GM23338 (cell line): Measurements from ENCODE around the gene EDEM3. TPM values are rescaled to one million over a fixed set of nuclear protein-coding genes. Genes with fewer than 3 reads are reported as not detected.

Source experiments
- ATAC-seq: fragments of 200-7000 bp; cut with Tn5 transposase; 3 replicates; pipeline ENCODE4 v1.9.1; 2020
- DNase-seq: peaks from one replicate; pipeline ENCODE4 v3.0.0-alpha.2; 2015; ENCODE audit warnings: low spot score
- H2AFZ ChIP-seq: fragments of 200-600 bp; sonication (generic); 2 replicates; pipeline ENCODE4 v1.8.0; 2016; ENCODE audit warnings: antibody characterized with exemption, mild to moderate bottlenecking, moderate library complexity
- H3F3A ChIP-seq: fragments of 200-600 bp; sonication (generic); replicated peaks from 2 replicates; pipeline ENCODE4 v1.8.0; 2017; ENCODE audit warnings: antibody characterized with exemption, mixed run types, low read depth
- H3K27ac ChIP-seq: fragments of 200-600 bp; sonication (generic); 2 replicates; pipeline ENCODE4 v1.6.1; 2016; ENCODE audit warnings: low read depth
- H3K27me3 ChIP-seq: fragments of 200-600 bp; sonication (generic); 2 replicates; pipeline ENCODE4 v1.8.0; 2016; ENCODE audit warnings: mild to moderate bottlenecking, mixed run types, moderate library complexity; ENCODE audit not compliant: insufficient read depth
- H3K36me3 ChIP-seq: fragments of 200-600 bp; sonication (generic); 2 replicates; pipeline ENCODE4 v1.8.0; 2016; ENCODE audit warnings: mild to moderate bottlenecking; ENCODE audit not compliant: insufficient read depth
- H3K4me1 ChIP-seq: fragments of 200-600 bp; sonication (generic); 2 replicates; pipeline ENCODE4 v1.8.0; 2016; ENCODE audit warnings: mild to moderate bottlenecking, moderate library complexity; ENCODE audit not compliant: insufficient read depth
- H3K4me2 ChIP-seq: fragments of 200-600 bp; sonication (generic); 2 replicates; pipeline ENCODE4 v1.7.1; 2017; ENCODE audit warnings: mixed run types
- H3K4me3 ChIP-seq: fragments of 200-600 bp; sonication (generic); 2 replicates; pipeline ENCODE4 v1.6.1; 2016; ENCODE audit warnings: mixed run types
- H3K79me2 ChIP-seq: fragments of 200-600 bp; sonication (generic); replicated peaks from 2 replicates; pipeline ENCODE4 v1.8.0; 2017; ENCODE audit warnings: mild to moderate bottlenecking; ENCODE audit not compliant: insufficient read depth
- H3K9me2 ChIP-seq: fragments of 200-600 bp; sonication (generic); 2 replicates; pipeline ENCODE4 v1.8.0; 2017; ENCODE audit not compliant: insufficient read depth
- H4K20me1 ChIP-seq: fragments of 200-600 bp; sonication (generic); replicated peaks from 2 replicates; pipeline ENCODE4 v1.8.0; 2017; ENCODE audit warnings: mild to moderate bottlenecking; ENCODE audit not compliant: insufficient read depth
- H3K27ac Mint-ChIP-seq: 2 replicates; pipeline ENCODE4 v1.8.0; 2020; ENCODE audit warnings: inconsistent platforms, mild to moderate bottlenecking, moderate library complexity, mixed read lengths
- H3K27me3 Mint-ChIP-seq: 3 replicates; pipeline ENCODE4 v1.8.0; 2022; ENCODE audit warnings: low read depth, mild to moderate bottlenecking, moderate library complexity, mixed read lengths, inconsistent platforms; ENCODE audit not compliant: insufficient read depth, poor library complexity
- H3K36me3 Mint-ChIP-seq: 3 replicates; pipeline ENCODE4 v1.8.0; 2021; ENCODE audit warnings: low read depth, mild to moderate bottlenecking, inconsistent platforms, moderate library complexity, mixed read lengths
- H3K4me1 Mint-ChIP-seq: 3 replicates; pipeline ENCODE4 v1.8.0; 2020; ENCODE audit warnings: mild to moderate bottlenecking, inconsistent platforms, mixed read lengths
- H3K4me3 Mint-ChIP-seq: 3 replicates; pipeline ENCODE4 v1.8.0; 2021; ENCODE audit warnings: moderate library complexity, mild to moderate bottlenecking, inconsistent platforms, mixed read lengths
- H3K9me3 Mint-ChIP-seq: 3 replicates; pipeline ENCODE4 v1.8.0; 2020; ENCODE audit warnings: moderate library complexity, mild to moderate bottlenecking, inconsistent platforms, mixed read lengths
- CREB1 ChIP-seq: fragments of 250-450 bp; sonication (Bioruptor Pico); IDR thresholded peaks from 2 replicates; pipeline ENCODE4 v1.5.0; 2020; ENCODE audit warnings: low read depth, mild to moderate bottlenecking, moderate library complexity
- ETS1 ChIP-seq: IDR thresholded peaks from 2 replicates; pipeline ENCODE4 v1.6.1; 2016; ENCODE audit warnings: antibody characterized with exemption
- EZH2 ChIP-seq: fragments of 200-600 bp; sonication (generic); IDR thresholded peaks from one replicate; pipeline ENCODE4 v1.8.0; 2017; ENCODE audit warnings: antibody characterized with exemption, mild to moderate bottlenecking, low read depth; ENCODE audit not compliant: unreplicated experiment
- EZH2phosphoT487 ChIP-seq: fragments of 200-600 bp; sonication (generic); IDR thresholded peaks from one replicate; pipeline ENCODE4 v1.8.1; 2018; ENCODE audit warnings: antibody characterized with exemption; ENCODE audit not compliant: unreplicated experiment
- JUNB ChIP-seq: IDR thresholded peaks from one replicate; pipeline ENCODE4 v1.6.1; 2016; ENCODE audit warnings: antibody characterized with exemption; ENCODE audit not compliant: unreplicated experiment
- NANOG ChIP-seq: IDR thresholded peaks from 2 replicates; pipeline ENCODE4 v1.6.1; 2016; ENCODE audit warnings: antibody characterized with exemption, borderline replicate concordance
- POLR2AphosphoS5 ChIP-seq: IDR thresholded peaks from 2 replicates; pipeline ENCODE4 v1.6.1; 2016; ENCODE audit warnings: antibody characterized with exemption, low read depth
- STAT1 ChIP-seq: IDR thresholded peaks from one replicate; pipeline ENCODE4 v1.6.1; 2016; ENCODE audit warnings: antibody characterized with exemption; ENCODE audit not compliant: unreplicated experiment
- ZNF114 ChIP-seq: fragments of 250-450 bp; sonication (Bioruptor Pico); IDR thresholded peaks from 2 replicates; pipeline ENCODE4 v1.5.0; 2020; ENCODE audit warnings: mild to moderate bottlenecking, moderate library complexity
- ZNF331 ChIP-seq: fragments of 250-450 bp; sonication (Bioruptor Pico); IDR thresholded peaks from 2 replicates; pipeline ENCODE4 v1.5.0; 2020; ENCODE audit warnings: low read depth, mild to moderate bottlenecking, moderate library complexity
- polyA plus RNA-seq: library from polyadenylated mRNA; unstranded; fragments of >200 nt; fragmentation: Nextera tagmentation; extraction: Ambion mirVana; gene quantifications from 2 replicates; pipeline ENCODE4 v1.2.1, GENCODE V29; 2016
- total RNA-seq: library from RNA; depleted of rRNA; stranded (reverse); fragments of >200 nt; shearing (Covaris generic); gene quantifications from 2 replicates; pipeline ENCODE4 v1.2.3, GENCODE V29; 2014
- TF ChIP-seq, protein P1 (sequence below), 2 experiments: fragments of 200-600 bp in 1 of 2; sonication (generic) in 1 of 2; conservative IDR thresholded peaks; 2 replicates each; pipeline versions ENCODE4 v1.5.1 to v1.6.1; 2016 to 2017; ENCODE audit warnings: antibody characterized with exemption in 2 of 2, low read depth in 2 of 2, mild to moderate bottlenecking in 2 of 2, moderate library complexity in 1 of 2
- TF ChIP-seq, protein P2 (sequence below): fragments of 250-450 bp; sonication (Bioruptor Pico); IDR thresholded peaks from 2 replicates; pipeline ENCODE4 v1.5.0; 2020; ENCODE audit warnings: mild to moderate bottlenecking, moderate library complexity
- TF ChIP-seq, protein P3 (sequence below): IDR thresholded peaks from one replicate; pipeline ENCODE4 v1.6.1; 2018; ENCODE audit warnings: antibody characterized with exemption; ENCODE audit not compliant: unreplicated experiment

The EDEM3 gene
- total and polyA plus RNA-seq, 2 experiments from 2014 or later, result 4.8 to 11.5 TPM

DNA sequence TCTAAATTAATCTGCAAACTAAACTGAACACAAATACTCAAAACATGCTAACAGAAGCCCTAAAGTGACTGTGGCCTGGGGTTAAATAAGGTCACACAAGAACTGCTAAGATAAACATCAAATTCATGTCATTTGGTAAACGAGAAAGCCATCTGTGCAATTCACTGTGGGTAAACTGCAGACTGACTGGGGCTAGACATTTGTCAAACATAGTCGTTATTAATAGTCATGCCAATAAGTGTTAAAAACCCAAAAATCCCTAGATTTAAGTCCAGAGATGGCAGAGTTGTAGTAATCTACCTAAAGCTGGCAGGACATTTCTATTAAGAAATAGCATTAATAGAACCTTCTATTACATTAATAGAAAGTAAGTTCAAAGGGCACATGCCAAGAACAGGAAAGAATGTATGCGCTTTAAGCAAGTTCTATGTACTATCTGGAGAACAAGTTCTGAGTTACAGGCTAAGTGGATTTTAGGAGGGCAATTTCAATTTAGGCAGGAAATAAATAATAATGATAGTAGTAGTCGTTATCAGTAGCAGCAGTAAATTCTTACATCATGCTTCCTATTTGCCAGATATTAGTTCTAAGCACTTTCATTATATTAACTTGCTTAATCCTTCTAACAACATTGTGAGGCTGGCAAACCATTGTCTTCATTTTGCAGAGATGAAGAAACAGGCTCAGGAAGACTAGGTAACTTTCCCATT, 8.6 kb downstream of the EDEM3 start:
- ATAC-seq (no peak), DNase-seq (no peak)
- H3K27ac Mint-ChIP-seq, result no peak overlapping the region

More for the DNA sequence above, 8.6 kb downstream of the EDEM3 start:
- Histone ChIP-seq H3K27ac (peak overlapping the region; percentile 32; the same call in 1 of the 2 replicates), H3F3A (no peaks in the 10 kb centered on the region), H3K9me2 (no peaks in the 10 kb centered on the region), H3K36me3 (no peaks in the 10 kb centered on the region), H3K4me1 (0 out of 2 replicates have a peak, but pooled peaks cover 5% of the 10 kb centered on the region), H3K4me3 (no peak overlapping the region), H2AFZ (no peak overlapping the region), H3K79me2 (no peaks in the 10 kb centered on the region), H4K20me1 (no peaks in the 10 kb centered on the region), H3K27me3 (no peaks in the 10 kb centered on the region), H3K4me2 (no peak overlapping the region)
- no peaks in the 10 kb centered on the region for H3K36me3 Mint-ChIP-seq
- no peak overlapping the region for H3K4me3 Mint-ChIP-seq
- no peaks in the 10 kb centered on the region for H3K27me3 Mint-ChIP-seq
- H3K9me3 Mint-ChIP-seq, result no peaks in the 10 kb centered on the region
- peaks cover 2% of the 10 kb centered on the region; the same call in 1 of the 3 replicates for H3K4me1 Mint-ChIP-seq
- TF ChIP-seq CREB1 (CRISPR knock-in tag) (no peak), ZNF331 (CRISPR knock-in tag) (no peak), ETS1 (no peak), JUNB (no peak), STAT1 (no peak), ZNF114 (CRISPR knock-in tag) (no peak), POLR2AphosphoS5 (no peak), EZH2phosphoT487 (no peak), NANOG (no peak), EZH2 (no peak)
- TF ChIP-seq, protein P1, sequence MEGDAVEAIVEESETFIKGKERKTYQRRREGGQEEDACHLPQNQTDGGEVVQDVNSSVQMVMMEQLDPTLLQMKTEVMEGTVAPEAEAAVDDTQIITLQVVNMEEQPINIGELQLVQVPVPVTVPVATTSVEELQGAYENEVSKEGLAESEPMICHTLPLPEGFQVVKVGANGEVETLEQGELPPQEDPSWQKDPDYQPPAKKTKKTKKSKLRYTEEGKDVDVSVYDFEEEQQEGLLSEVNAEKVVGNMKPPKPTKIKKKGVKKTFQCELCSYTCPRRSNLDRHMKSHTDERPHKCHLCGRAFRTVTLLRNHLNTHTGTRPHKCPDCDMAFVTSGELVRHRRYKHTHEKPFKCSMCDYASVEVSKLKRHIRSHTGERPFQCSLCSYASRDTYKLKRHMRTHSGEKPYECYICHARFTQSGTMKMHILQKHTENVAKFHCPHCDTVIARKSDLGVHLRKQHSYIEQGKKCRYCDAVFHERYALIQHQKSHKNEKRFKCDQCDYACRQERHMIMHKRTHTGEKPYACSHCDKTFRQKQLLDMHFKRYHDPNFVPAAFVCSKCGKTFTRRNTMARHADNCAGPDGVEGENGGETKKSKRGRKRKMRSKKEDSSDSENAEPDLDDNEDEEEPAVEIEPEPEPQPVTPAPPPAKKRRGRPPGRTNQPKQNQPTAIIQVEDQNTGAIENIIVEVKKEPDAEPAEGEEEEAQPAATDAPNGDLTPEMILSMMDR (conservative IDR thresholded peaks at IDR 0.05; ENCODE audit: low read depth in 2 of 2), result no peak
- TF ChIP-seq, protein P2, sequence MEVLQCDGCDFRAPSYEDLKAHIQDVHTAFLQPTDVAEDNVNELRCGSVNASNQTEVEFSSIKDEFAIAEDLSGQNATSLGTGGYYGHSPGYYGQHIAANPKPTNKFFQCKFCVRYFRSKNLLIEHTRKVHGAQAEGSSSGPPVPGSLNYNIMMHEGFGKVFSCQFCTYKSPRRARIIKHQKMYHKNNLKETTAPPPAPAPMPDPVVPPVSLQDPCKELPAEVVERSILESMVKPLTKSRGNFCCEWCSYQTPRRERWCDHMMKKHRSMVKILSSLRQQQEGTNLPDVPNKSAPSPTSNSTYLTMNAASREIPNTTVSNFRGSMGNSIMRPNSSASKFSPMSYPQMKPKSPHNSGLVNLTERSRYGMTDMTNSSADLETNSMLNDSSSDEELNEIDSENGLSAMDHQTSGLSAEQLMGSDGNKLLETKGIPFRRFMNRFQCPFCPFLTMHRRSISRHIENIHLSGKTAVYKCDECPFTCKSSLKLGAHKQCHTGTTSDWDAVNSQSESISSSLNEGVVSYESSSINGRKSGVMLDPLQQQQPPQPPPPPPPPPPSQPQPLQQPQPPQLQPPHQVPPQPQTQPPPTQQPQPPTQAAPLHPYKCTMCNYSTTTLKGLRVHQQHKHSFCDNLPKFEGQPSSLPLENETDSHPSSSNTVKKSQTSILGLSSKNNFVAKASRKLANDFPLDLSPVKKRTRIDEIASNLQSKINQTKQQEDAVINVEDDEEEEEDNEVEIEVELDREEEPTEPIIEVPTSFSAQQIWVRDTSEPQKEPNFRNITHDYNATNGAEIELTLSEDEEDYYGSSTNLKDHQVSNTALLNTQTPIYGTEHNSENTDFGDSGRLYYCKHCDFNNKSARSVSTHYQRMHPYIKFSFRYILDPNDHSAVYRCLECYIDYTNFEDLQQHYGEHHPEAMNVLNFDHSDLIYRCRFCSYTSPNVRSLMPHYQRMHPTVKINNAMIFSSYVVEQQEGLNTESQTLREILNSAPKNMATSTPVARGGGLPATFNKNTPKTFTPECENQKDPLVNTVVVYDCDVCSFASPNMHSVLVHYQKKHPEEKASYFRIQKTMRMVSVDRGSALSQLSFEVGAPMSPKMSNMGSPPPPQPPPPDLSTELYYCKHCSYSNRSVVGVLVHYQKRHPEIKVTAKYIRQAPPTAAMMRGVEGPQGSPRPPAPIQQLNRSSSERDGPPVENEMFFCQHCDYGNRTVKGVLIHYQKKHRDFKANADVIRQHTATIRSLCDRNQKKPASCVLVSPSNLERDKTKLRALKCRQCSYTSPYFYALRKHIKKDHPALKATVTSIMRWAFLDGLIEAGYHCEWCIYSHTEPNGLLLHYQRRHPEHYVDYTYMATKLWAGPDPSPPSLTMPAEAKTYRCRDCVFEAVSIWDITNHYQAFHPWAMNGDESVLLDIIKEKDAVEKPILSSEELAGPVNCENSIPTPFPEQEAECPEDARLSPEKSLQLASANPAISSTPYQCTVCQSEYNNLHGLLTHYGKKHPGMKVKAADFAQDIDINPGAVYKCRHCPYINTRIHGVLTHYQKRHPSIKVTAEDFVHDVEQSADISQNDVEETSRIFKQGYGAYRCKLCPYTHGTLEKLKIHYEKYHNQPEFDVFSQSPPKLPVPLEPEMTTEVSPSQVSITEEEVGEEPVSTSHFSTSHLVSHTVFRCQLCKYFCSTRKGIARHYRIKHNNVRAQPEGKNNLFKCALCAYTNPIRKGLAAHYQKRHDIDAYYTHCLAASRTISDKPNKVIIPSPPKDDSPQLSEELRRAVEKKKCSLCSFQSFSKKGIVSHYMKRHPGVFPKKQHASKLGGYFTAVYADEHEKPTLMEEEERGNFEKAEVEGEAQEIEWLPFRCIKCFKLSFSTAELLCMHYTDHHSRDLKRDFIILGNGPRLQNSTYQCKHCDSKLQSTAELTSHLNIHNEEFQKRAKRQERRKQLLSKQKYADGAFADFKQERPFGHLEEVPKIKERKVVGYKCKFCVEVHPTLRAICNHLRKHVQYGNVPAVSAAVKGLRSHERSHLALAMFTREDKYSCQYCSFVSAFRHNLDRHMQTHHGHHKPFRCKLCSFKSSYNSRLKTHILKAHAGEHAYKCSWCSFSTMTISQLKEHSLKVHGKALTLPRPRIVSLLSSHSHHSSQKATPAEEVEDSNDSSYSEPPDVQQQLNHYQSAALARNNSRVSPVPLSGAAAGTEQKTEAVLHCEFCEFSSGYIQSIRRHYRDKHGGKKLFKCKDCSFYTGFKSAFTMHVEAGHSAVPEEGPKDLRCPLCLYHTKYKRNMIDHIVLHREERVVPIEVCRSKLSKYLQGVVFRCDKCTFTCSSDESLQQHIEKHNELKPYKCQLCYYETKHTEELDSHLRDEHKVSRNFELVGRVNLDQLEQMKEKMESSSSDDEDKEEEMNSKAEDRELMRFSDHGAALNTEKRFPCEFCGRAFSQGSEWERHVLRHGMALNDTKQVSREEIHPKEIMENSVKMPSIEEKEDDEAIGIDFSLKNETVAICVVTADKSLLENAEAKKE (CRISPR knock-in tag), result no peak
- TF ChIP-seq, protein P3, sequence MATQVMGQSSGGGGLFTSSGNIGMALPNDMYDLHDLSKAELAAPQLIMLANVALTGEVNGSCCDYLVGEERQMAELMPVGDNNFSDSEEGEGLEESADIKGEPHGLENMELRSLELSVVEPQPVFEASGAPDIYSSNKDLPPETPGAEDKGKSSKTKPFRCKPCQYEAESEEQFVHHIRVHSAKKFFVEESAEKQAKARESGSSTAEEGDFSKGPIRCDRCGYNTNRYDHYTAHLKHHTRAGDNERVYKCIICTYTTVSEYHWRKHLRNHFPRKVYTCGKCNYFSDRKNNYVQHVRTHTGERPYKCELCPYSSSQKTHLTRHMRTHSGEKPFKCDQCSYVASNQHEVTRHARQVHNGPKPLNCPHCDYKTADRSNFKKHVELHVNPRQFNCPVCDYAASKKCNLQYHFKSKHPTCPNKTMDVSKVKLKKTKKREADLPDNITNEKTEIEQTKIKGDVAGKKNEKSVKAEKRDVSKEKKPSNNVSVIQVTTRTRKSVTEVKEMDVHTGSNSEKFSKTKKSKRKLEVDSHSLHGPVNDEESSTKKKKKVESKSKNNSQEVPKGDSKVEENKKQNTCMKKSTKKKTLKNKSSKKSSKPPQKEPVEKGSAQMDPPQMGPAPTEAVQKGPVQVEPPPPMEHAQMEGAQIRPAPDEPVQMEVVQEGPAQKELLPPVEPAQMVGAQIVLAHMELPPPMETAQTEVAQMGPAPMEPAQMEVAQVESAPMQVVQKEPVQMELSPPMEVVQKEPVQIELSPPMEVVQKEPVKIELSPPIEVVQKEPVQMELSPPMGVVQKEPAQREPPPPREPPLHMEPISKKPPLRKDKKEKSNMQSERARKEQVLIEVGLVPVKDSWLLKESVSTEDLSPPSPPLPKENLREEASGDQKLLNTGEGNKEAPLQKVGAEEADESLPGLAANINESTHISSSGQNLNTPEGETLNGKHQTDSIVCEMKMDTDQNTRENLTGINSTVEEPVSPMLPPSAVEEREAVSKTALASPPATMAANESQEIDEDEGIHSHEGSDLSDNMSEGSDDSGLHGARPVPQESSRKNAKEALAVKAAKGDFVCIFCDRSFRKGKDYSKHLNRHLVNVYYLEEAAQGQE, result no peak
